ENCODE data around the gene ZNF496. TPM values are rescaled to one million over a fixed set of nuclear protein-coding genes. Genes with fewer than 3 reads are reported as not detected.
A peak's percentile ranks its signal among the peaks of the same experiment; 100 is the strongest.

ZNF496 gene
- total and polyA plus RNA-seq, 2 of the 13 experiments (the other 11 are each of a cell fraction or from before 2014, with no cell fraction given), result 14.8 to 18.6 TPM

DNA sequence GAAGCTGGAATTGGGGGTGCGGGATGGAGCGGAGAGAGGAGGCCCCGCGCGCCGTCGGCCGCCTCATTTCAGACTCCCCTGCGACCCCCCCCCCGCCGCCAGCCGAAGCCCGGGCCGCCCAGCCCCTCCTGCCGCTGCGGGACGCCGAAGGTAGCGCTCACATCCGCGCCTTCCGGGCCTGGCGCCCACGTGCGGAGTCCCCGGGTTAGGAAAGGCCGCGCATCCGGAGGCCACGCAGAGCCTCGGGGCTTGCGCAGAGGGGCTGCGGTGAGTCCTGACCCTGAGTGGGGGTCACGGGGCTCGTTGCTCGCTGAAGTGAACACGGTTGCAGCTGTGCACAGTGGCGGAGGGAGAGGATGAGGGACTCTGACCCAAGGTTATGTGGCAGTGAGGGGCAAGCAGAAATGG is 552 bp upstream of the ZNF496 start (continued):
- TF ChIP-seq TAF15 (IDR thresholded peaks at IDR 0.05; ENCODE audit: low read depth, low read length, poor library complexity, severe bottlenecking), result no peak
- no peak for TF ChIP-seq ISL2 (CRISPR knock-in tag; IDR thresholded peaks at IDR 0.05)
- no peak for TF ChIP-seq ZNF180 (CRISPR knock-in tag; IDR thresholded peaks at IDR 0.05; ENCODE audit: borderline replicate concordance, low read depth)
- no peak for TF ChIP-seq ZNF776 (CRISPR knock-in tag; IDR thresholded peaks at IDR 0.05)
- TF ChIP-seq RELA (CRISPR knock-in tag; IDR thresholded peaks at IDR 0.05), result no peak
- TF ChIP-seq, protein P1, sequence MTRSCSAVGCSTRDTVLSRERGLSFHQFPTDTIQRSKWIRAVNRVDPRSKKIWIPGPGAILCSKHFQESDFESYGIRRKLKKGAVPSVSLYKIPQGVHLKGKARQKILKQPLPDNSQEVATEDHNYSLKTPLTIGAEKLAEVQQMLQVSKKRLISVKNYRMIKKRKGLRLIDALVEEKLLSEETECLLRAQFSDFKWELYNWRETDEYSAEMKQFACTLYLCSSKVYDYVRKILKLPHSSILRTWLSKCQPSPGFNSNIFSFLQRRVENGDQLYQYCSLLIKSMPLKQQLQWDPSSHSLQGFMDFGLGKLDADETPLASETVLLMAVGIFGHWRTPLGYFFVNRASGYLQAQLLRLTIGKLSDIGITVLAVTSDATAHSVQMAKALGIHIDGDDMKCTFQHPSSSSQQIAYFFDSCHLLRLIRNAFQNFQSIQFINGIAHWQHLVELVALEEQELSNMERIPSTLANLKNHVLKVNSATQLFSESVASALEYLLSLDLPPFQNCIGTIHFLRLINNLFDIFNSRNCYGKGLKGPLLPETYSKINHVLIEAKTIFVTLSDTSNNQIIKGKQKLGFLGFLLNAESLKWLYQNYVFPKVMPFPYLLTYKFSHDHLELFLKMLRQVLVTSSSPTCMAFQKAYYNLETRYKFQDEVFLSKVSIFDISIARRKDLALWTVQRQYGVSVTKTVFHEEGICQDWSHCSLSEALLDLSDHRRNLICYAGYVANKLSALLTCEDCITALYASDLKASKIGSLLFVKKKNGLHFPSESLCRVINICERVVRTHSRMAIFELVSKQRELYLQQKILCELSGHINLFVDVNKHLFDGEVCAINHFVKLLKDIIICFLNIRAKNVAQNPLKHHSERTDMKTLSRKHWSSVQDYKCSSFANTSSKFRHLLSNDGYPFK (CRISPR knock-in tag; IDR thresholded peaks at IDR 0.05; ENCODE audit: borderline replicate concordance), result no peak
- no peak for TF ChIP-seq PAWR (CRISPR knock-in tag; IDR thresholded peaks at IDR 0.05; ENCODE audit: borderline replicate concordance)
- TF ChIP-seq, protein P2, sequence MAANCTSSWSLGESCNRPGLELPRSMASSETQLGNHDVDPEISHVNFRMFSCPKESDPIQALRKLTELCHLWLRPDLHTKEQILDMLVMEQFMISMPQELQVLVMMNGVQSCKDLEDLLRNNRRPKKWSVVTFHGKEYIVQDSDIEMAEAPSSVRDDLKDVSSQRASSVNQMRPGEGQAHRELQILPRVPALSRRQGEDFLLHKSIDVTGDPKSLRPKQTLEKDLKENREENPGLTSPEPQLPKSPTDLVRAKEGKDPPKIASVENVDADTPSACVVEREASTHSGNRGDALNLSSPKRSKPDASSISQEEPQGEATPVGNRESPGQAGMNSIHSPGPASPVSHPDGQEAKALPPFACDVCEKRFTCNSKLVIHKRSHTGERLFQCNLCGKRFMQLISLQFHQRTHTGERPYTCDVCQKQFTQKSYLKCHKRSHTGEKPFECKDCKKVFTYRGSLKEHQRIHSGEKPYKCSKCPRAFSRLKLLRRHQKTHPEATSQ (CRISPR knock-in tag; IDR thresholded peaks at IDR 0.05; ENCODE audit: borderline replicate concordance), result no peak
- TF ChIP-seq TGIF2 (CRISPR knock-in tag; IDR thresholded peaks at IDR 0.05), result peak; percentile 72; the same call in 1 of the 2 replicates
- TF ChIP-seq ZNF567 (CRISPR knock-in tag; IDR thresholded peaks at IDR 0.05; ENCODE audit: borderline replicate concordance), result no peak
- TF ChIP-seq ZNF891 (CRISPR knock-in tag; IDR thresholded peaks at IDR 0.05), result 0 out of 2 replicates have a peak, but pooled peaks have one; percentile 20
- no peak for TF ChIP-seq ZNF124 (CRISPR knock-in tag; IDR thresholded peaks at IDR 0.05)
- no peak for TF ChIP-seq ZNF382 (CRISPR knock-in tag; IDR thresholded peaks at IDR 0.05; ENCODE audit: borderline replicate concordance)
- TF ChIP-seq, protein P3, sequence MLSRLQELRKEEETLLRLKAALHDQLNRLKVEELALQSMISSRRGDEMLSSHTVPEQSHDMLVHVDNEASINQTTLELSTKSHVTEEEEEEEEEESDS (CRISPR knock-in tag; IDR thresholded peaks at IDR 0.05; ENCODE audit: borderline replicate concordance), result no peak
- no peak for TF ChIP-seq ZKSCAN8 (CRISPR knock-in tag; IDR thresholded peaks at IDR 0.05; ENCODE audit: borderline replicate concordance)
- TF ChIP-seq, protein P4, sequence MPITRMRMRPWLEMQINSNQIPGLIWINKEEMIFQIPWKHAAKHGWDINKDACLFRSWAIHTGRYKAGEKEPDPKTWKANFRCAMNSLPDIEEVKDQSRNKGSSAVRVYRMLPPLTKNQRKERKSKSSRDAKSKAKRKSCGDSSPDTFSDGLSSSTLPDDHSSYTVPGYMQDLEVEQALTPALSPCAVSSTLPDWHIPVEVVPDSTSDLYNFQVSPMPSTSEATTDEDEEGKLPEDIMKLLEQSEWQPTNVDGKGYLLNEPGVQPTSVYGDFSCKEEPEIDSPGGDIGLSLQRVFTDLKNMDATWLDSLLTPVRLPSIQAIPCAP (CRISPR knock-in tag; IDR thresholded peaks at IDR 0.05; ENCODE audit: low read depth), result 0 out of 2 replicates have a peak, but pooled peaks have one; percentile 44
- TF ChIP-seq HDAC1 (CRISPR knock-in tag; IDR thresholded peaks at IDR 0.05), result peak; percentile 60; the same call in 1 of the 2 replicates
- TF ChIP-seq ZNF329 (CRISPR knock-in tag; IDR thresholded peaks at IDR 0.05; ENCODE audit: low read depth), result no peak
- peak; percentile 33 for TF ChIP-seq GABPA (IDR thresholded peaks at IDR 0.05; ENCODE audit: low read depth, low read length)
- TF ChIP-seq GABPA (CRISPR knock-in tag; IDR thresholded peaks at IDR 0.05; ENCODE audit: low read depth), result no peak
- TF ChIP-seq, protein P5, sequence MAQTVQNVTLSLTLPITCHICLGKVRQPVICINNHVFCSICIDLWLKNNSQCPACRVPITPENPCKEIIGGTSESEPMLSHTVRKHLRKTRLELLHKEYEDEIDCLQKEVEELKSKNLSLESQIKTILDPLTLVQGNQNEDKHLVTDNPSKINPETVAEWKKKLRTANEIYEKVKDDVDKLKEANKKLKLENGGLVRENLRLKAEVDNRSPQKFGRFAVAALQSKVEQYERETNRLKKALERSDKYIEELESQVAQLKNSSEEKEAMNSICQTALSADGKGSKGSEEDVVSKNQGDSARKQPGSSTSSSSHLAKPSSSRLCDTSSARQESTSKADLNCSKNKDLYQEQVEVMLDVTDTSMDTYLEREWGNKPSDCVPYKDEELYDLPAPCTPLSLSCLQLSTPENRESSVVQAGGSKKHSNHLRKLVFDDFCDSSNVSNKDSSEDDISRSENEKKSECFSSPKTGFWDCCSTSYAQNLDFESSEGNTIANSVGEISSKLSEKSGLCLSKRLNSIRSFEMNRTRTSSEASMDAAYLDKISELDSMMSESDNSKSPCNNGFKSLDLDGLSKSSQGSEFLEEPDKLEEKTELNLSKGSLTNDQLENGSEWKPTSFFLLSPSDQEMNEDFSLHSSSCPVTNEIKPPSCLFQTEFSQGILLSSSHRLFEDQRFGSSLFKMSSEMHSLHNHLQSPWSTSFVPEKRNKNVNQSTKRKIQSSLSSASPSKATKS (CRISPR knock-in tag; IDR thresholded peaks at IDR 0.05), result no peak
- TF ChIP-seq ELF1 (CRISPR knock-in tag; IDR thresholded peaks at IDR 0.05), result peak; percentile 23; the same call in 1 of the 2 replicates
- TF ChIP-seq CHCHD3 (CRISPR knock-in tag; IDR thresholded peaks at IDR 0.05), result 0 out of 2 replicates have a peak, but pooled peaks have one; percentile 75
